CD4-positive, alpha-beta memory T cell (primary cell): ENCODE results near the gene ATP5F1E. TPM values are rescaled to one million over a fixed set of nuclear protein-coding genes. Genes with fewer than 3 reads are reported as not detected.
"Not testable (repeated sequence)": the region's sequence is repeated elsewhere in the genome, so short reads cannot be mapped to it uniquely, and the experiment has no call there.

Source experiments
- CTCF ChIA-PET: fragments of 350-600 bp; sonication (Branson Sonifier 250); formaldehyde crosslinking; loops from one replicate; lab custom pipeline; 2021; ENCODE audit warnings: inconsistent platforms; ENCODE audit not compliant: partially characterized antibody; lab: Charles Lee
- POLR2A ChIA-PET: fragments of 350-600 bp; sonication (Branson Sonifier 250); formaldehyde crosslinking; loops from one replicate; lab custom pipeline; 2021; ENCODE audit not compliant: partially characterized antibody; lab: Charles Lee
- DNase-seq, 5 donors: peaks; one replicate each; pipeline versions ENCODE4 v3.0.0 to v3.0.0-alpha.2; 2020 to 2022; ENCODE audit warnings: mixed read lengths in 1 of 5
- H3K27ac ChIP-seq: one replicate; pipeline ENCODE4 v1.7.0; 2013; ENCODE audit warnings: low read depth, low read length
- H3K27me3 ChIP-seq: 2 replicates; pipeline ENCODE4 v1.7.0; 2013; ENCODE audit warnings: mild to moderate bottlenecking, low read length, moderate library complexity; ENCODE audit not compliant: insufficient read depth
- H3K36me3 ChIP-seq: 2 replicates; pipeline ENCODE4 v1.7.0; 2013; ENCODE audit warnings: mild to moderate bottlenecking, low read length, moderate library complexity; ENCODE audit not compliant: insufficient read depth
- H3K4me1 ChIP-seq: 2 replicates; pipeline ENCODE4 v1.7.0; 2013; ENCODE audit warnings: mild to moderate bottlenecking, low read length, moderate library complexity; ENCODE audit not compliant: insufficient read depth
- H3K4me3 ChIP-seq, 2 donors: one replicate each; pipeline ENCODE4 v1.7.0; 2013; ENCODE audit warnings: low read length in 2 of 2, mild to moderate bottlenecking in 1 of 2
- H3K9me3 ChIP-seq, 2 donors: one replicate each; pipeline ENCODE4 v1.7.0; 2013; ENCODE audit warnings: low read length in 2 of 2, control low read depth in 1 of 2; ENCODE audit not compliant: control insufficient read depth in 1 of 2
- H3K27ac Mint-ChIP-seq, 7 donors: one replicate each; pipeline ENCODE4 v1.8.0; 2020 to 2021; ENCODE audit warnings: mixed read lengths in 7 of 7, mild to moderate bottlenecking in 6 of 7, inconsistent platforms in 3 of 7, moderate library complexity in 3 of 7
- H3K27me3 Mint-ChIP-seq, 2 donors: one replicate each; pipeline ENCODE4 v1.8.0; 2020 to 2021; ENCODE audit warnings: mixed read lengths in 2 of 2
- H3K36me3 Mint-ChIP-seq, 2 donors: one replicate each; pipeline ENCODE4 v1.8.0; 2020 to 2021; ENCODE audit warnings: mixed read lengths in 2 of 2, inconsistent platforms in 1 of 2, mild to moderate bottlenecking in 1 of 2
- H3K4me1 Mint-ChIP-seq, 4 donors: one replicate each; pipeline ENCODE4 v1.8.0; 2020 to 2021; ENCODE audit warnings: mixed read lengths in 4 of 4, mild to moderate bottlenecking in 1 of 4
- H3K4me3 Mint-ChIP-seq, 8 donors: one replicate each; pipeline ENCODE4 v1.8.0; 2020 to 2021; ENCODE audit warnings: mixed read lengths in 8 of 8, mild to moderate bottlenecking in 7 of 8, moderate library complexity in 6 of 8, inconsistent platforms in 3 of 8
- H3K9me3 Mint-ChIP-seq, 8 donors: one replicate each; pipeline ENCODE4 v1.8.0; 2020 to 2021; ENCODE audit warnings: mixed read lengths in 8 of 8, mild to moderate bottlenecking in 5 of 8, inconsistent platforms in 3 of 8, moderate library complexity in 1 of 8
- intact Hi-C: fragments of 100-400 bp; cut with micrococcal nuclease; formaldehyde crosslinking; loops from one replicate; pipeline ENCODE4 v1.15.1; 2023
- polyA plus RNA-seq, 2 donors: library from polyadenylated mRNA; unstranded; fragments of 300-500 nt; fragmentation: Illumina TruSeq; gene quantifications; one replicate each; pipeline ENCODE4 v1.2.3, GENCODE V29; 2021
- total RNA-seq, 2 experiments: library from RNA; stranded (reverse); gene quantifications; one replicate each; pipeline ENCODE4 v1.2.3, GENCODE V29; 2021

Gene ATP5F1E
- total and polyA plus RNA-seq, 4 experiments from 2014 or later = 76.9 to 102 (median 80.9) TPM

DNA sequence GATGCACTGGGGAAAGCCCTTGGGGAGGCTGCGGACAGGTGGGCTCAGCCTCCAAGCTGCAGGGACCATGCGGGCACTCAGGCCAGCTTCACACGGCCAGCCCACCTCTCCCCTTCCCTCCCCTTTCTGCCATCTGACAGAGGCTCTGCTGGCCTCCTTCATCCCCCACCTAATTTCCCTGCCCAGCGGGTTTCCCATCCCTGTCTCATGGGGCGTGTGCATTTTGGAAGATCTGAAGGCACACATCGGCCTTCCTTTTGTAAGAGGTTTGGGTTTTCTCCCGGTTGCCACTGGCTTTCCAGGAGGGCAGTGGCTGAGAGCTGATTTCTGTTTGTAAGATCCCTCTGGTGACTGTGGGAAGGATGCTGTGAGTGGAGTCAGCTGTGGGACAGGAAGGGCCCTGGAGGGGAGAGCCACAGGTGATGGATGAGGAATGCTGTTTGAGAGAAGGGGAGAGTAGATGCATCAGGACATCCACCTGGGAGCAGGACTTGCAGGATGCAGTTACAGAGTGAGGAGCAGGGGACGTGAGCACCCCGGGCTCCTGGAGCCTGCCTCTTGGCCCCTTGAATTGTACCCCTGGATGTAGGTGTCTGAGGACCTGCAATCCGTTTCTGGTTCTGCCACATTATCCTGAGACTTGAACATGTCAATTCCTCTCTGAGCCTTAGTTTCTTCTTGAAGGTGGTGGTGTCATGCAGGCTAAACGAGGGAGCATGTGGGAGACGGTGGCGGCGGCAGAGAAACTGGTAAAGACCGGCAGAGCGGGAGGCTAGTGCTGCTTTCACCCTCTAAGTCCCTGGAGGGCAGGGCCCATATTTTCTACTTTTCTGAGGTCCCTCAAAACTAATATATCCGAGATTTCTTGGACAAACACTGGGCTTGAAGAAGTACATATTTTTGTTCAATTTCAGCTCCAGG is 18.8 kb downstream of the ATP5F1E start:
- no peaks in the 10 kb centered on the region for H3K36me3 ChIP-seq
- peak overlapping the region in 4 of 8 donors; percentile 3 to 63 (median 52) for H3K4me3 Mint-ChIP-seq
- no peaks in the 10 kb centered on the region for H3K36me3 Mint-ChIP-seq
- H3K27ac Mint-ChIP-seq = peak overlapping the region; percentile 43 to 79 (median 60)
- H3K4me3 ChIP-seq = no peak overlapping the region
- ChIA-PET POLR2A (interaction anchor here (1.2 kb wide), 1 partner anchor 19 kb away, joined by 5 read pairs; the partner anchor contains the start of gene ATP5F1E), CTCF (no interaction called here)
- DNase-seq = no peak
- no peaks in the 10 kb centered on the region for H3K9me3 Mint-ChIP-seq
- H3K4me1 Mint-ChIP-seq = peaks cover 30 to 49% (median 37%) of the 10 kb centered on the region in 4 donors
- intact Hi-C loops = no loop called here
- H3K27me3 Mint-ChIP-seq = no peaks in the 10 kb centered on the region
- H3K27me3 ChIP-seq = no peaks in the 10 kb centered on the region
- no peak overlapping the region for H3K27ac ChIP-seq
- no peaks in the 10 kb centered on the region for H3K9me3 ChIP-seq
- H3K4me1 ChIP-seq = peaks cover 31% of the 10 kb centered on the region

DNA sequence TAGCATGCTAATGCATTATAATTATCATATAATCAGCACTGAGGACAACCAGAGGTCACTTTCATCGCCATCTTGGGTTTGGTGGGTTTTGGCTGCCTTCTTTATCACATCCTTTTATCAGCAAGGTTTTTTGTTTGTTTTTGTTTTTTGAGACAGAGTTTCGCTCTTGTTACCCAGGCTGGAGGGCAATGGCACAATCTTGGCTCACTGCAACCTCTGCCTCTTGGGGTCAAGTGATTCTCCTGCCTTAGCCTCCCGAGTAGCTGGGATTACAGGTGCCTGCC is 20.3 kb downstream of the ATP5F1E start:
- H3K9me3 ChIP-seq, DNase-seq, POLR2A ChIA-PET, H3K9me3 Mint-ChIP-seq, intact Hi-C loops, CTCF ChIA-PET, H3K4me3 ChIP-seq, H3K4me3 Mint-ChIP-seq, H3K36me3 ChIP-seq, H3K27me3 ChIP-seq, H3K27ac ChIP-seq, H3K27me3 Mint-ChIP-seq, H3K36me3 Mint-ChIP-seq: not testable (repeated sequence)
- Mint-ChIP-seq H3K27ac (peak overlapping the region in 2 of 7 donors; percentile 12 to 24), H3K4me1 (peaks cover 25 to 46% (median 30%) of the 10 kb centered on the region in 4 donors)
- H3K4me1 ChIP-seq = peaks cover 36% of the 10 kb centered on the region

DNA sequence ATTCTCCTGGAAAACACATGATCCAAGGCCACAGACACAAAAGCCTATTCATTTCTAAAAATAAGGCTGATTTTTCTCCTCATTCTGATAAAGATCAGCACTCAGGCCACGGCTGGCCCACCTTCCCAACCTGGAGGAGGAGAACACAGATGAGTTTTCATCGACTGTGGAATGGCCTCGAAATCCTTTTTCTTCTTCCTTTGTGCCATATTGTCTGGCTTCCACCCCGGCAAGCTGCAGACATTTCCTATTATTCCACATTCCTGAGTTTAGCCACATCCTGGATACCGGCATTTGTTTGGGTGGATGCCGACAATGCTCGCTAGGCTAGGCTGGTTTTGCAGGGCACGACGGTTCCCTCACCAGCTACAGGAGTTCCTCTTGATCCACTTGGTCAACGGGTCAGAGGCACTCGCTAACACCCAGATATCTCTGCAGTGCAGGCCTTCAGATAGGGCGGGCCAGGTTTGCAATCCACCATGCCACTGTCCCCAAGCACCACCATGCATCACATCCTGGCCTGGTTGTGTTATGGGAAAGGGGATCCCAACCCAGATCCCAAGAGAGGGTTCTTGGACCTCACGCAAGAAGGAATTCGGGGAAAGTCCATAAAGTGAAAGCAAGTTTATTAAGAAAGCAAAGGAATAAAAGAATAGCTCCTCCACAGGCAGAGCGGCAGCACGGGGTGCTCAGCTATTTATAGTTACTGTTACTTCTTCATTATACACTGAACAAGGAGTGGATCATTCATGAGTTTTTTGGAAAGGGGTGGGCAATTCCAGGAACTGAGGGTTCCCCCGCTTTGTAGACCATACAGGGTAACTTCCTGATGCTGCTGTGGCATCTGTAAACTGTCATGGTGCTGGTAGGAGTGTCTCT is 20.9 kb downstream of the ATP5F1E start:
- DNase-seq = no peak
- no peaks in the 10 kb centered on the region for H3K27me3 Mint-ChIP-seq
- POLR2A ChIA-PET = interaction anchor here (1.7 to 1.8 kb wide), 2 partner anchors 18 to 21 kb away, joined by 3 to 6 read pairs; partner anchors contain the start of gene ATP5F1E
- no peaks in the 10 kb centered on the region for H3K9me3 ChIP-seq
- H3K9me3 Mint-ChIP-seq = no peaks in the 10 kb centered on the region
- CTCF ChIA-PET = no interaction called here
- H3K27me3 ChIP-seq = no peaks in the 10 kb centered on the region
- H3K4me1 ChIP-seq = peaks cover 34% of the 10 kb centered on the region
- no peaks in the 10 kb centered on the region for H3K36me3 ChIP-seq
- H3K4me3 ChIP-seq = no peak overlapping the region
- H3K36me3 Mint-ChIP-seq = no peaks in the 10 kb centered on the region
- H3K27ac ChIP-seq = no peak overlapping the region
- peak overlapping the region in 4 of 7 donors; percentile 41 to 73 (median 45) for H3K27ac Mint-ChIP-seq
- H3K4me1 Mint-ChIP-seq = peaks cover 20 to 40% (median 26%) of the 10 kb centered on the region in 4 donors
- H3K4me3 Mint-ChIP-seq = peak overlapping the region in 2 of 8 donors; percentile 1 to 26
- intact Hi-C loops = no loop called here

DNA sequence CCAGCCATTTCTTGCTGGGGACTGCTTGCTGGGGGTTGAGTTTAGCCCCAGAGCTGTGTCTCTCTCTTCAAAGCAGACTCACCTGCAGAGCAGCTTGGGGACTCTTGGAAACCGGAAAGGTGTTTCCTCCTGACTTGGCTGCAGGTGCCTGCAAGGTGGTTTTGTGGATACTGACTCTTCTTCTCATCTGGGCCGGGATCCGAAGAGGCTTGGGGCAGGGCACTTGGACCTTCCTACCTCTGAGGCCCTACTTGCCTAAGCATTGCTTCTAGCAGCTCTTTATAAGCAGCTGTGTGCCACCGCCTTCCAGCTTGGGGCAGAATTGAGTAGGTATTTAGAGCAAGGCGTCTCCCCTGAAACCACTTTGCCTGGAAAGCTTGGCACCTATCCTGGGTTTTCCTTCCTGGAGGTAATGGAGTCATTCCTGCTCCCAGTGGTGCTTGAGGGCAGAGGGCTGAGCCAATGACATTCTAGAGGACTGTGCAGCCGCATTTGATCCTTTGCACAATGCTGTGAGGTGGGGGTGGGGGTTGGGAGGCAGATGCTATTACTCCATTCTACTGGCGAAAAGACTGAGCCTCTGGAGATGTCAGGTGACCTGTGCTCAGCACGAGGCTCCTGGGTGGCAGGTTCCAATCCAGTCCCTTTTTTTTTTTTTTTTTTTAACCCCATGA is 21.7 kb downstream of the ATP5F1E start:
- no peaks in the 10 kb centered on the region for H3K36me3 Mint-ChIP-seq
- POLR2A ChIA-PET = interaction anchor here (1.7 to 1.8 kb wide), 2 partner anchors 19 to 22 kb away, joined by 3 to 6 read pairs; partner anchors contain the start of gene ATP5F1E
- no peaks in the 10 kb centered on the region for H3K27me3 ChIP-seq
- no peaks in the 10 kb centered on the region for H3K36me3 ChIP-seq
- H3K4me1 ChIP-seq = peaks cover 40% of the 10 kb centered on the region
- no peak for DNase-seq
- H3K4me1 Mint-ChIP-seq = peaks cover 22 to 44% (median 29%) of the 10 kb centered on the region in 4 donors
- peak overlapping the region in 1 of 7 donors; percentile 11 for H3K27ac Mint-ChIP-seq
- CTCF ChIA-PET = no interaction called here
- no peak overlapping the region for H3K27ac ChIP-seq
- intact Hi-C loops = no loop called here
- H3K9me3 ChIP-seq = no peaks in the 10 kb centered on the region
- H3K9me3 Mint-ChIP-seq = no peaks in the 10 kb centered on the region
- no peak overlapping the region for H3K4me3 ChIP-seq
- H3K4me3 Mint-ChIP-seq = no peak overlapping the region
- no peaks in the 10 kb centered on the region for H3K27me3 Mint-ChIP-seq

DNA sequence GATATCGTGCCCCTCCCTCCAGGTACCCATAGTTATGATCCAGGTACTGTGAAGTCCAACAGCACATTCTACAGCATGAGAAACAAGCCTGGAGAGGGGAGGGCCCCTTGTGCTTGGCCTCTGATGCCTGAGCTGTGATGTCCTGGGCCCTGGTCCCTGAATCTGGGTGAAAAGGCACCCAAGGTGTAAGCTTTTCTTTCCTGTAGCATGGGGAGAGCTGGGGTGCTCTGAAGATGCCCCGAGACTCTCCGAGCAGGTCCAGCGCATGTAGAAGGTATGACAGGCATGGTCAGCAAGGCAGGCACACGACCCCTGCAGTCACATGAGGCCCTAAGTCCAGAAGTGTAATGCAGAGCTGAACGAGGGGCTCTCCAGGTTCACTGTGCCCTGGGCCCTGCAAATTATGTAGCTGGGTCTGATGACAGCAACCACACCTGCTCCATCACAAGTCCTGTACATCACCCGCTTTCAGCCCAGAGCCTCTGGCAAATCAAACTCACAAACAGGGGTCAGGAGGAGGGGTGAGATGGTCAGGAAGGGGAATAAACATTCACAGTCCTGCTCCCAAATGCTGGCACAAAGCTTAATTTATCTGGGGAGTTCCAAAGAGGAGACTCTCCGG is 23.3 kb downstream of the ATP5F1E start:
- intact Hi-C loops = no loop called here

DNA sequence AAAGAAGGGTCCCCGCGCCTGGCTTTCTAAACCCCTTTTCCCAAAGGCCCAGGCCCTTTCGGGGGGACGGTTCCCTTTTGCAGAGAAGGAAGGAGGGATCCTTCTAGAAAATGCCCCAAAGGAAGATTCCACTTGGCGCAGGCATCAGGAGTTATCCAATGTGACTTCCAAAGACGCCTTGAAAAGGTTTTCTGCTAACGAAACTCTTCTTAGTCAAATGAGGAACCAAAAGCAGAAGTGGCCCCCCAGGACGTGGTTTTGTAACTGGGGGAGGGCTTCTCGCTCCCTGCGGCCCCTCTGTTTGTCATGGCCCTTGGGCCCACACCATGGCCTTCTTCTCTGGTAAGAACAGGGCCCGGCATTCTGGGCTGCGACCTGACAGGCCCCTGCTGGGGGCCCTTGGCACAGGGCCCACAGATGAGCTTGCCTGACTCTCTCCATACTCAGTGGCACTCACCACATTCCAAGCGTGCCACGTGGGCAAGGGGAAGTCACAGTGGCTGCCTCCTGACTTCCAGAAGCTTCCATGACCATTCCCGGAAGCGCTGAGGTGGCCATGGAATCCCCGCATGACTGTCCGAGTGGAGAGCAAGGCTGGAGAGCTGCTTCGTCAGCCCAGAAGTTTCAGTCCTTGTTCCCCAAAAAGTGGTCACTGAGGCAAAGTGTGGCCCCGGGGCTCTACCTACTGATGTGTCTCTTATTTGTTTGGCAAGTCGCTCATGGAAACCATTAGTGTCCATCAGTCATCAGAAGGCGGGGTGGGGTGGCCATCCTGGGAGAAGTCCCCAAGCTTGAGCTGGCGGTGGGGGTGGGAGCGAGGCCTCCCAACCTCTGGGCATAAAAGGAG is 24.2 kb downstream of the ATP5F1E start:
- Mint-ChIP-seq H3K27me3 (no peaks in the 10 kb centered on the region), H3K9me3 (no peaks in the 10 kb centered on the region), H3K4me3 (peak overlapping the region; percentile 70 to 86 (median 73)), H3K4me1 (peaks cover 28 to 53% (median 33%) of the 10 kb centered on the region in 4 donors), H3K27ac (peak overlapping the region in 2 of 7 donors; percentile 68 to 70), H3K36me3 (peaks cover 0 to under 1% of the 10 kb centered on the region in 2 donors)
- ChIA-PET CTCF (no interaction called here), POLR2A (interaction anchor here (1.4 to 1.8 kb wide), 2 partner anchors 24 to 35 kb away, joined by 4 to 8 read pairs; partner anchors contain the start of genes ATP5F1E and PRELID3B)
- H3K27ac ChIP-seq = no peak overlapping the region
- H3K36me3 ChIP-seq = no peaks in the 10 kb centered on the region
- intact Hi-C loops = loop anchor here (2.0 kb wide), 1 partner anchor 27 kb away; the partner anchor contains the start of gene NELFCD
- H3K27me3 ChIP-seq = no peaks in the 10 kb centered on the region
- H3K4me1 ChIP-seq = peaks cover 37% of the 10 kb centered on the region
- no peaks in the 10 kb centered on the region for H3K9me3 ChIP-seq
- H3K4me3 ChIP-seq = peak overlapping the region in 1 of 2 donors; percentile 52
- no peak for DNase-seq

More for the DNA sequence above, 23.3 kb downstream of the ATP5F1E start:
- Mint-ChIP-seq H3K36me3 (no peaks in the 10 kb centered on the region), H3K9me3 (no peaks in the 10 kb centered on the region), H3K4me1 (peaks cover 30 to 52% (median 36%) of the 10 kb centered on the region in 4 donors), H3K27me3 (no peaks in the 10 kb centered on the region), H3K27ac (no peak overlapping the region), H3K4me3 (peak overlapping the region in 1 of 8 donors; percentile 20)
- DNase-seq = no peak
- Histone ChIP-seq H3K4me1 (peaks cover 43% of the 10 kb centered on the region), H3K27me3 (no peaks in the 10 kb centered on the region), H3K9me3 (no peaks in the 10 kb centered on the region), H3K36me3 (no peaks in the 10 kb centered on the region), H3K4me3 (no peak overlapping the region), H3K27ac (no peak overlapping the region)
- CTCF ChIA-PET = interaction anchor here (1.0 kb wide), 1 partner anchor 24 kb away, joined by 3 read pairs; the partner anchor contains the start of gene ATP5F1E
- POLR2A ChIA-PET = interaction anchor here (1.4 to 1.8 kb wide), 2 partner anchors 23 to 34 kb away, joined by 4 to 8 read pairs; partner anchors contain the start of genes ATP5F1E and PRELID3B
